Vagina (tissue), 2 donors: ENCODE results near the gene CELA2A. TPM values are rescaled to one million over a fixed set of nuclear protein-coding genes. Genes with fewer than 3 reads are reported as not detected.
"Not testable (repeated sequence)": the region's sequence is repeated elsewhere in the genome, so short reads cannot be mapped to it uniquely, and the experiment has no call there.

ENCODE experiments used
- DNase-seq, 2 donors: peaks; one replicate each; pipeline ENCODE4 v3.0.0-alpha.2; 2017; ENCODE audit errors: extremely low spot score in 2 of 2
- H3K27ac ChIP-seq: fragments of 200-600 bp; sonication (generic); one replicate; pipeline ENCODE4 v1.5.1; 2019
- H3K27me3 ChIP-seq: fragments of 200-600 bp; sonication (generic); one replicate; pipeline ENCODE4 v1.5.1; 2019
- H3K36me3 ChIP-seq, 2 donors: fragments of 200-600 bp; sonication (generic); one replicate each; pipeline ENCODE4 v1.5.1; 2017 to 2019
- H3K4me1 ChIP-seq: fragments of 200-600 bp; sonication (generic); one replicate; pipeline ENCODE4 v1.5.1; 2019
- H3K4me3 ChIP-seq, 2 donors: fragments of 200-600 bp; sonication (generic); 1 replicate in 1 of 2; 2 replicates in 1 of 2; pipeline ENCODE4 v1.5.1; 2016 to 2019
- H3K9me3 ChIP-seq: fragments of 200-600 bp; sonication (generic); one replicate; pipeline ENCODE4 v1.5.1; 2019
- CTCF ChIP-seq, 3 experiments: fragments of 450-650 bp in 2 of 3; fragments of 200-600 bp in 1 of 3; sonication (generic) in 1 of 3; IDR thresholded peaks; one replicate each; pipeline ENCODE4 v1.5.1; 2017 to 2019; ENCODE audit warnings: antibody characterized with exemption in 3 of 3, mild to moderate bottlenecking in 2 of 3, moderate library complexity in 2 of 3
- POLR2A ChIP-seq, 2 donors: fragments of 450-650 bp; IDR thresholded peaks; one replicate each; pipeline ENCODE4 v1.6.1; 2017; ENCODE audit warnings: antibody characterized with exemption in 2 of 2, mild to moderate bottlenecking in 2 of 2, moderate library complexity in 2 of 2
- POLR2AphosphoS5 ChIP-seq, 2 donors: sonication (generic); formaldehyde crosslinking; IDR thresholded peaks; one replicate each; pipeline ENCODE4 v1.9.0; 2017; ENCODE audit warnings: antibody characterized with exemption in 2 of 2, mild to moderate bottlenecking in 2 of 2, low read depth in 1 of 2; ENCODE audit not compliant: insufficient read depth in 1 of 2
- intact Hi-C: fragments of 100-400 bp; cut with DNase I; formaldehyde crosslinking; loops from one replicate; pipeline ENCODE4 v1.15.1; 2023
- total RNA-seq: library from RNA; depleted of rRNA; stranded (reverse); fragments of >200 nt; gene quantifications from one replicate; pipeline ENCODE4 v1.2.3, GENCODE V29; 2016

The CELA2A gene
- total RNA-seq, 1 donor from 2014 or later: not detected

- TF ChIP-seq CTCF (IDR thresholded peaks at IDR 0.05): no peak
- no peak for TF ChIP-seq POLR2A (IDR thresholded peaks at IDR 0.05)
- TF ChIP-seq POLR2AphosphoS5 (IDR thresholded peaks at IDR 0.05; ENCODE audit: insufficient read depth in 1 of 2, low read depth in 1 of 2): no peak
- Histone ChIP-seq H3K4me3 (no peak overlapping the region), H3K9me3 (no peaks in the 10 kb centered on the region), H3K27me3 (no peaks in the 10 kb centered on the region), H3K4me1 (no peaks in the 10 kb centered on the region), H3K27ac (no peak overlapping the region), H3K36me3 (peaks cover 0 to 2% of the 10 kb centered on the region in 2 donors)
- intact Hi-C loops: no loop called here
- no peak for DNase-seq
Observed at GRCh38 chr1:15510611-15511405, 54.3 kb downstream of the CELA2A start.

GRCh38 chr1:15513192-15513591 lies 56.7 kb downstream of the CELA2A start:
- H3K27ac ChIP-seq: no peak overlapping the region
- H3K36me3 ChIP-seq: peaks cover 0 to 9% of the 10 kb centered on the region in 2 donors
- intact Hi-C loops: no loop called here
- no peak for DNase-seq
- H3K4me1 ChIP-seq: no peaks in the 10 kb centered on the region
- TF ChIP-seq POLR2A (IDR thresholded peaks at IDR 0.05): no peak
- no peak for TF ChIP-seq CTCF (IDR thresholded peaks at IDR 0.05)
- TF ChIP-seq POLR2AphosphoS5 (IDR thresholded peaks at IDR 0.05; ENCODE audit: insufficient read depth in 1 of 2, low read depth in 1 of 2): no peak
- H3K4me3 ChIP-seq: no peak overlapping the region
- H3K9me3 ChIP-seq: no peaks in the 10 kb centered on the region
- no peaks in the 10 kb centered on the region for H3K27me3 ChIP-seq

- DNase-seq: no peak
- Histone ChIP-seq H3K27me3 (no peaks in the 10 kb centered on the region), H3K4me1 (no peaks in the 10 kb centered on the region), H3K27ac (no peak overlapping the region), H3K36me3 (peaks cover 0 to 9% of the 10 kb centered on the region in 2 donors), H3K9me3 (no peaks in the 10 kb centered on the region), H3K4me3 (no peak overlapping the region)
- TF ChIP-seq POLR2A (IDR thresholded peaks at IDR 0.05) (no peak), POLR2AphosphoS5 (IDR thresholded peaks at IDR 0.05; ENCODE audit: insufficient read depth in 1 of 2, low read depth in 1 of 2) (no peak), CTCF (IDR thresholded peaks at IDR 0.05) (no peak)
- intact Hi-C loops: no loop called here
Observed at GRCh38 chr1:15513919-15514318, 57.4 kb downstream of the CELA2A start.

GRCh38 chr1:15514557-15514956 lies 58.0 kb downstream of the CELA2A start:
- H3K36me3 ChIP-seq, H3K9me3 ChIP-seq, H3K27me3 ChIP-seq, H3K4me3 ChIP-seq, H3K4me1 ChIP-seq, DNase-seq, intact Hi-C loops, H3K27ac ChIP-seq: not testable (repeated sequence)

GRCh38 chr1:15515022-15515663 lies 58.6 kb downstream of the CELA2A start:
- no peak for DNase-seq
- H3K36me3 ChIP-seq: peaks cover 0 to 9% of the 10 kb centered on the region in 2 donors
- intact Hi-C loops: no loop called here
- H3K4me1 ChIP-seq: no peaks in the 10 kb centered on the region
- no peak overlapping the region for H3K27ac ChIP-seq
- H3K9me3 ChIP-seq: no peaks in the 10 kb centered on the region
- H3K27me3 ChIP-seq: no peaks in the 10 kb centered on the region
- TF ChIP-seq POLR2A (IDR thresholded peaks at IDR 0.05) (no peak), CTCF (IDR thresholded peaks at IDR 0.05) (no peak), POLR2AphosphoS5 (IDR thresholded peaks at IDR 0.05; ENCODE audit: insufficient read depth in 1 of 2, low read depth in 1 of 2) (no peak)
- H3K4me3 ChIP-seq: no peak overlapping the region
